GM18517 (cell line): ENCODE data around the gene SLC6A19.

Experiments
- ATAC-seq: cut with Tn5 transposase; IDR thresholded peaks from one replicate; pipeline ENCODE4 v1.9.1; 2021; ENCODE audit warnings: mild to moderate bottlenecking, moderate library complexity; ENCODE audit not compliant: unreplicated experiment

Gene SLC6A19

GRCh38 chr5:1179383-1179715 lies 22.0 kb upstream of the SLC6A19 start:
- no peak for ATAC-seq

GRCh38 chr5:1180096-1180495 lies 21.3 kb upstream of the SLC6A19 start:
- no peak for ATAC-seq

GRCh38 chr5:1180841-1181271 lies 20.5 kb upstream of the SLC6A19 start:
- no peak for ATAC-seq

GRCh38 chr5:1181451-1182359 lies 19.7 kb upstream of the SLC6A19 start:
- ATAC-seq: no peak

- no peak for ATAC-seq
Observed at GRCh38 chr5:1182360-1182632, 19.1 kb upstream of the SLC6A19 start.

- no peak for ATAC-seq
Observed at GRCh38 chr5:1182633-1183423, 18.6 kb upstream of the SLC6A19 start.

GRCh38 chr5:1183424-1184162 lies 17.8 kb upstream of the SLC6A19 start:
- ATAC-seq: no peak

- ATAC-seq: no peak
Observed at GRCh38 chr5:1184163-1184470, 17.3 kb upstream of the SLC6A19 start.

- no peak for ATAC-seq
Observed at GRCh38 chr5:1184481-1184880, 16.9 kb upstream of the SLC6A19 start.

- no peak for ATAC-seq
Observed at GRCh38 chr5:1185038-1185627, 16.3 kb upstream of the SLC6A19 start.

GRCh38 chr5:1185629-1186350 lies 15.6 kb upstream of the SLC6A19 start:
- ATAC-seq: no peak

GRCh38 chr5:1186351-1187233 lies 14.8 kb upstream of the SLC6A19 start:
- no peak for ATAC-seq

GRCh38 chr5:1187234-1187949 lies 14.0 kb upstream of the SLC6A19 start:
- no peak for ATAC-seq

- no peak for ATAC-seq
Observed at GRCh38 chr5:1187950-1188334, 13.5 kb upstream of the SLC6A19 start.

- no peak for ATAC-seq
Observed at GRCh38 chr5:1188464-1188863, 12.9 kb upstream of the SLC6A19 start.

- ATAC-seq: no peak
Observed at GRCh38 chr5:1189269-1189668, 12.1 kb upstream of the SLC6A19 start.

GRCh38 chr5:1190278-1190677 lies 11.1 kb upstream of the SLC6A19 start:
- no peak for ATAC-seq

GRCh38 chr5:1190837-1191239 lies 10.6 kb upstream of the SLC6A19 start:
- no peak for ATAC-seq

- no peak for ATAC-seq
Observed at GRCh38 chr5:1192971-1193590, 8.3 kb upstream of the SLC6A19 start.
